ENCODE results near the gene TMED4.

Gene TMED4

DNA sequence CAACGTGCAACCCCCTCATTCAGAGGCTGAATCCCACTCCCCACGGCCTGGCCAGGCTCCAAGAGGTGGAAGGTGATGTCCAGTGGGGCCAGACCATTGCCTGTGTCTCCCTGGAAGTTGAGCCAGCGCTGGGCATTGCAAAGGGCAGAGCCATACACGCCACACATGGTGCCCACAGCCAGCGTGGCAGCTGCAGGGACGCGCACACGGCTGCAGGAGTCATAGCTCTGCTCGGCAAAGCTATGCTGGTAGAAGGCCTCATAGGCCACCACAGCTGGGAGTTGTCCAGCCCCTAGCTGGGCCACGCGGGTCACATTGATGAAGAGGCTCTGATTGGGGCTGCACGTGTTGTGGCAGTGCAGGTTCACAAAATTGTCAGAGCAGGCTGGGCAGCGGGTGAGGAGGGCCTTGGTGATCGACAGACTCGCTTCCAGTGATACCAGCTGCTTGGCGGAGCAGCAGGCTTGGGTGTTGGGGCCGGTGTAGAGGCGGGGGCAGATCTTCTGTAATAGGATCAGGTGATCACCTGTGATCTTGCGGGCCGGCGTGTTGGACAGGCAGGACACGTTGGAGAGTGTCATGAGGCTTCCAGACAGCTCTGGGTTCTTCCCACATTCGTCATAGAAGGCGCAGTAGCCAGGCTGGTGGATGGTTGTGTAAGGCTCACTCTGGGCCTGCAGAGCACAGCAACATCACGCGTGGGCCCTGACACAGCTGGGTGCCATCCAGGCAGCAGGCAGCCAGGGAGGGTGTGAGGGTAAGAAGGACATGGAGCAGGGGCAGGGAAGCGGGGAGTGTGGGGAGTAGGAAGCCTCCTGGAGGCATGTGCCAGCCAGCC is 42.1 kb downstream of the TMED4 start:
- DNase-seq: no peak

DNA sequence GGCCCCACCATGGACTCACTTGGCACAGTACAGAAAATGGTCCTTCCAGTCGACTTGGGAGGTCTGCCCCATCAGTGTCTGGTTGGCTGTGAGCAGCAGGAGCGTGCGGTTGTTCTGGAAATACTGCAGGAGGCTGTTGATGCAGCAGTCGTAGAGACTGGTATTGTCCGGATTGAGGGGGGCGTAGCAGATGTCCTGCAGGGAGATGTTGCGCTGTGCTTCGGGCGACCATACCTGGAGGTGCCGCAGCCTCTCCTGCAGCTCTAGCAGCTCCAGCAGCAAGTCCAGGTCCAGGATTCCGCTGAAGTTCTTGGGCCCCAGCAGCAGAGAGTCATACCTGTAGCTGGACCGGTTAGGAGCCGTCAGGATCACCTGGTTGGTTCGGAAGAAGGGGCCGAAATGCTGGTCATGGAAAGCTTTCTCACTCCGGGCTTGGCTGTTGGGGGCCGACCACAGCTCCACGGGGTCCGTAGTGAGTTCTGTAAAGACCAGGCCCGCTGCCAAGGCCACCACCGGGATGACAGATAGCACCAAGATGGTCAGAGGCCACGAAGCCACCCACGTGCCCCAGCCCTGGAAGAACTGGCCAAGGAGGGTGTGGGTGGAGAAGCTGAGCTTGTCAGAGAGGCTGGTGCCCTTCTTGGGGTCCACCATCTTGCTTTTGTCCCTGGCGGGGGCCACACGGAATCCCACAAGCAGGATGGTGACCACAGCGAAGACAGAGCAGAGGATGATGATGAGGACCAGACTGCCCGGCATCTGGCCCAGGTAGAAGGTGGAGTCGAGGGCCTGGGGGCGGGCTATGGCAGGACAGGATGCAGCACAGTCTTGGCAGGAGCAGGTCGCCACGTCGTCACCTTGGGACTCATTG is 43.0 kb downstream of the TMED4 start:
- no peak for DNase-seq

DNA sequence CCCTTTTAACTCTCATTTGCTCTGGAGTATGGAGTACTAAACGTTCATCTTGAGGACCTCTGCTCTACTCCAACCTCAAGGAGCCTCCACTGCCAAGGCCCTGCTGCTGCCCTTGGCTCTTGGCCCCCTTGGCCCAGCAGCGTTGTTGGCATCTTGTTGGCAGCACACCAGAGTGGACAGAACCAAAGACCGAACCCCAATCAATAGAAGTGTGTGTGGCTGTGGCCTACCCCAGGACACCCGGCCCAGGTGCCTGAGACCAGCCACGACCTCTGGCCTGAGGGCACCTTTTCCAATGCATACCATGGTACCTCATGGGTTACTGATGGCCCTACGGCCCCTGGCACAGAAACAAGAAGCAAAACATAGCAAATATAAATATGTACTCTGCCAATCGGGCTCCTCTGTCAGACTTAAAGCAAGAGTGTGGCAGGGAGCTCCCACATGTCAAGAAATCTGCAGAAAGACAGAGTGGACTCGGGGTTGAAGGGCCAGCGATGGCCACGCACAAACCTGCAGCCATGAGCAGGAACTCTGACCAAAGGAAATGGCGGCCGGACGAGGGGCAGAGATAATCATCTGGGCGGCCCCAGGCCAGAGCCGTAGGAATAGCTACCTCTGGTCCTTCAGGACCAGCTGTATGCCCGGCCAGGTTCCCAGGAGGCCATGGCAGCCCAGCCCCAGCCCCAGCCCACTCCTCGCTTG is 43.8 kb downstream of the TMED4 start:
- DNase-seq: no peak

DNA sequence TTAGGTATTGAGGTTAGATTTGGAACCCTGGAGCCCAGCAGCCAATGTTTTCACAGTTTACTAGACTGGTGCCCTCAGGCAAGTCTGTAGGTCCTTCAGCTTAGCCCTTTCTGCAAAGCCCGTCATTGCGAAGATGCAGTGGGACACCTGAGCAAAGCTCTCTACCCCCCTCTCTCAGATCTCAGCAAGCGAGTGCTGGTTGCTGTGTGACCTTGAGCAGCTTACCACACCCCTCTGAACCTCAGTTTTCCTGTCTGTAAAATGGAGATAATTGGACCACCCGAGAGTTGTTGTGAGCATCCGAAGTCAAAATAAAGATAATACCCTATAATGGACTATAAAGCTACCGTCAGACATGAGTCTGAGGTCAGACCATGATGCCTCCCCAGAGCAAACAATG is 44.6 kb downstream of the TMED4 start:
- no peak for DNase-seq

DNA sequence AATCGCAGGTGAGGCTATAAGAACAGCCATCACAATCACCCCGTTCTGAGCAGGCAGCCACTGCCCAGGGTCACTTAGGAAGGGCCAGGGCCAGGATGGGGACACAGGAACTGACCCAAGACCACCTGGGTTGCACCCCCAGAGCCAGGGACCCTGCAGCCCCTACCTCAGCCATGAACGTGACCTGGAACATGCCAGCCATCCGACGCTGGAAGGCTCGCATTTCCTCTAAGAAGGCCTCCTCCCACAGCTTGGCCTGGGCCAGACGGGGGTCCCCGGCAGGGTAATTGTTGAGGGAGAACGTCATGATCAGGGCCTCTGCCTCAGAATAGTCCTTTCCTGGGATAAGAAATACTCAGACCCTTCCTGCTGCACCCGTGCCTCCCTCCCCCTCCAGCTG is 45.9 kb downstream of the TMED4 start:
- no peak for DNase-seq

DNA sequence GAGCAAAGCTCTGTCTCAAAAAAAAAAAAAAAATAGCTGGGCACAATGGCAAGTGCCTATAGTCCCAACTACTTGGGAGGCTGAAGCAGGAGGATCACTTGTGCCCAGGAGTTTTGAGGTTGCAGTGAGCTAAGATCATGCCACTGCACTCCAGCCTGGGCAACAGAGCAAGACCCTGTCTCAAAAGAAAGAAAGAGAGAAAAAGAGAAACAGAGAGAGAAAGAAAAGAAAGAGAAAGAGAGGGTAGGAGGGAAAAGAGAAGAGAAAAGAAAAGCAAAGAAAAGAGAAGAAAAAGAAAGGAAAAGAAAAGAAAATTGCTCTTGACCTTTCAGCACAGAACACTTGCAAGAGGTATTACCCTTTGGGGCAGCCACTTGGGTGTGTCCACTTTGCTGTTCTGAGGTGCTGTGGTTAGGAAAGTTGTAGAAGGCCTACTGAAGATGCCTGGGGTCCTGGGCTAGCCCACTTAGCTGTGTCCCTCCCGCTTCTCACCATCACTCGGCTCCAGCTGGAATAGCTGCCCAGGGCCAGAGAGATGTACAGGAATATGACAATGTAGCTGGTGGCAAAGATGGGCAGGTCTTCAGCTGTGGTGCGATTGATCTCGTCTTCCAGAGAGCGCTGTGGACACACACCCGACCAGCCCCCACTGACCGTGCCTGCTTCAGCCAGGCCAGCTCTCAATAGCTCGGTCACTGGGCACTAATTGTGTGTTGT is 46.5 kb downstream of the TMED4 start:
- DNase-seq: no peak

DNA sequence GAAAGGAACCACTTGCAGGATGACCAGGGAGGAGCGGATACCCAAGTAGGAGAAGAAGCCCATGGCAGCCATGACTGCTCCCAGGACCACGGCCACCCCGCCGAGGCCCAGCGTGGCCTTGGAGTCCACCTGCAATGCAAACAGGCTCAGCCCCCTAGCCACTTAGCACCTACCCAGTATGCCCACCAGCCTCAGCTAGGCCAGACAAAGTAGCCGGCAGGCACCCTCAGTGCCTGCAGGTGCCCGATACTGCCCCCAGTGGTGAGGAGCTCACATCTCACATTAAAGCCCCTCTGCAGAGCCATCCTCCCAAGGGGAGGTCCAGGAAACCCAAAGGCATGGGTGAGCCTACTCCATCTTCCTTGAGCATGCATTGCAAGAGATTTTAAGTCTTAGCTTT is 47.5 kb downstream of the TMED4 start:
- no peak for DNase-seq

DNA sequence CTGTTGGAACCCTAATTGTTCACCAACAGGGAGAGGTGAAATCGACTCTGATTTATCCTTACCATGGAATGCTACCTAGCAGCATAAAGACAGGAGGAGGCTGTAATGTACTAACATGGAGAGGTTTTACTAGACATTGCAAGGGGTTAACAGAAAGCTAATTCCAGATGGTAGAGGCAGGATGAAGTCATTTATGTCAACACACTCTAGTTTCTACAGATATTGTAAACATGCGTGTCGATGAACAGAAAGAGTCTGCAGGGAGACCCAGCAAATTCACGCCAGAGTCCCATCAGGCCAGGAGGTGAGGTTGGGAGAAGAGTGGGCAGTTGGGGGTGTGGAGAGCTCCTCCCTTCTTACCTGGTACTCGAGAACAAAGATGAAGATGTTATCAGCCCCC is 47.9 kb downstream of the TMED4 start:
- no peak for DNase-seq

DNA sequence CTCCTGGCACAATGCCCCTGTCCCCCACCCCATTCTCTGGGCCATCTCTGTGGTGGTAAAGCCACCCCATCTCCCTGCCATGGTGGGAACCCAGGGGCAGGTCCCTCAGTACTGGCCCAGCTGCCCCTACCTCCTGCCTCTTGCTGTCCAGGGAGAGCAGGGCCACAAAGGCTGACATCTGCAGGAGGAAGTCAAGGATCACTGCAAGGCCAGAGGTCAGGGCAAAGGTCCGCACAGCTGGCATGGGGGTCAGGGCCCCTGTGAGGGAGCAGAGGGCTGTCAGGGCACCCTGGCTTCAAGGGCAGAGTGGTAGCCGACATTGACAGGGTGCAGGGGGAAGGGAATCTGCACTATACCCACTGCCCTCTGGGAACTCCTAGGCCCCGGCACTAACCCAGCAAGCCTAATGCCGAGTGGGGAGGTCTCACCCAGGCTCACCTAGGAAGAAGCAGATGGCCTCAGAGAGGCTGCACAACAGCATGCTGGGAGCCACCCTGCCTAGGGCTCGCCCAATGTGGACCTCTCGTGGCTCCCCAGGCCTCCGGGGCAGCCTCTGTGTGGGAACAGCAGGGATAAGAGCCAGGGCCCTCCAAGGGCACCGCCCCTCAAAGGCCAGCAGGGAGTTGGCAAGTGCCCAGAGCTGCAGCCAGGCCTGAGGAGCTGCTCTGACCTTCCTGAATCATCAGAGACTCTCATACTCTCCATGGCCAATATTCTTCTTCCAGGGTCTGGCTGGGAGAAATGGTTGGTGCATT is 48.6 kb downstream of the TMED4 start:
- no peak for DNase-seq

DNA sequence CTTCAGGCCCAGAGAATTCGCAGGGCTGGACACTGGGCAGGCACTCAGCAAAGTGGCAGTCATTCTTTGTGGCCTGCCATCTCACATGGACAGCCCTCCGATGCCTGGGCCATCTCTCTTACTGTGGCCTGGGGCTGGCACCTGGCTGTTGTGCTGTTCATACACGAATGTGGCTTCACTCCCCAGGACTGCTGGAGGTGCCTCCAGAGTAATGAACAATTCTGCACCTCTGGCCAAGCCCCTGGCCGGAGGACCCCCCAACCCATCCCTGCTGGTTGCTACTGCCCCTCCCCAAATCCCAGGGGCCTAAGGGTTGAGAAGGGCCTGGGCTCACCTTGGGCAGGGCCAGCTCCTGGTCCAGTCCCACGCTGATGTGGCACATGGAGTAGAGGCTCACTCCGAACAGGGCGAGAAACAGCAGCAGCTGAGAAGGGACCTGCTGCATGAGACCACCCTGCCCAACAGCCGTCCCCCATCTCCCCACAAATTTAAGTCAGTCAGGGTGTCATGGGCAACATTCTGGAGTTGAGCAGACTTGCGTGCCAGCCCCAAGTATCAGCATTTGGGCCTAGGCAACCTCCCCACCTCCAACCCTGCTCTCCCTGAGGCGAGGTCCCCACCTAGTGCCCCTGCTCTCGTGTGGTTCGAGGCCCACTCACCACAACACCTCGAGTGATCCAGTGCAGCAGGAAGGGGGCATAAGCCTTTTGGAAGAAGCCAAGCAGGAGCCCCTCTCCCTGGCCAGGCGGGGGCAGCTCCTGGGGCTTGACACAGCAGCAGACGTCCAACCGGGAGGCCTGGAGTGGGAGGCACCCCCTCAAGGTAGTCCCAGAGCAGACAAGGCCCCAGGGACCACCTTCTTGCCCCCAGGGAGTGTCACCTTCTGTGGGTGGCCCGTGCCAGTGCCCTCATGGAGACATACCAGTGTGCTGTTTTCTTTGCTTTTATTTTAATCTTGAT is 50.3 kb downstream of the TMED4 start:
- DNase-seq: no peak

DNA sequence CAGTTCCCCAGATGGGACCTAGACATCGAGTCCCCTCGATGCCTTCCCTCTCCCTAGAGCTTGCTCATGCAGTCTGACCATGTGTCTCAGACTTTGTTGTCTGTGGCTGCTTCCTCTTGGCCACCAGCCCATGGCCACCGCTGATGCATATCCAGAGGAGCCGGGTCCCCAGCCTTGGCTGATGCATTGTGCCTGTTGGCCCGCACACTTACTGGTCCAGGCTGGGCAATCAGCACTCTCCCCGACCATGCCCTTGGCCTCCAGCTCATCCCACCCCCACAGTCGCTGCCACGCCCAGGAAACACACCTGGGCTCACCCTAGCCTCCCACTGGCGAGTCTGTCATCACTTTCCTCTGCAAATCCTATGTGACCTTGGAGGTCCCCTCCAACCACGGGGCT is 51.0 kb downstream of the TMED4 start:
- no peak for DNase-seq
